DMS114 treated with DMSO at 0.1 percent for 48 hours (cell line): ENCODE measurements around the gene DROSHA.
"Not testable (repeated sequence)": the region's sequence is repeated elsewhere in the genome, so short reads cannot be mapped to it uniquely, and the experiment has no call there.

ENCODE experiments used
- DNase-seq: peaks from one replicate; lab custom pipeline; 2025; ENCODE audit not compliant: unreplicated experiment; lab: John Stamatoyannopoulos, UW

The DROSHA gene, protein sequence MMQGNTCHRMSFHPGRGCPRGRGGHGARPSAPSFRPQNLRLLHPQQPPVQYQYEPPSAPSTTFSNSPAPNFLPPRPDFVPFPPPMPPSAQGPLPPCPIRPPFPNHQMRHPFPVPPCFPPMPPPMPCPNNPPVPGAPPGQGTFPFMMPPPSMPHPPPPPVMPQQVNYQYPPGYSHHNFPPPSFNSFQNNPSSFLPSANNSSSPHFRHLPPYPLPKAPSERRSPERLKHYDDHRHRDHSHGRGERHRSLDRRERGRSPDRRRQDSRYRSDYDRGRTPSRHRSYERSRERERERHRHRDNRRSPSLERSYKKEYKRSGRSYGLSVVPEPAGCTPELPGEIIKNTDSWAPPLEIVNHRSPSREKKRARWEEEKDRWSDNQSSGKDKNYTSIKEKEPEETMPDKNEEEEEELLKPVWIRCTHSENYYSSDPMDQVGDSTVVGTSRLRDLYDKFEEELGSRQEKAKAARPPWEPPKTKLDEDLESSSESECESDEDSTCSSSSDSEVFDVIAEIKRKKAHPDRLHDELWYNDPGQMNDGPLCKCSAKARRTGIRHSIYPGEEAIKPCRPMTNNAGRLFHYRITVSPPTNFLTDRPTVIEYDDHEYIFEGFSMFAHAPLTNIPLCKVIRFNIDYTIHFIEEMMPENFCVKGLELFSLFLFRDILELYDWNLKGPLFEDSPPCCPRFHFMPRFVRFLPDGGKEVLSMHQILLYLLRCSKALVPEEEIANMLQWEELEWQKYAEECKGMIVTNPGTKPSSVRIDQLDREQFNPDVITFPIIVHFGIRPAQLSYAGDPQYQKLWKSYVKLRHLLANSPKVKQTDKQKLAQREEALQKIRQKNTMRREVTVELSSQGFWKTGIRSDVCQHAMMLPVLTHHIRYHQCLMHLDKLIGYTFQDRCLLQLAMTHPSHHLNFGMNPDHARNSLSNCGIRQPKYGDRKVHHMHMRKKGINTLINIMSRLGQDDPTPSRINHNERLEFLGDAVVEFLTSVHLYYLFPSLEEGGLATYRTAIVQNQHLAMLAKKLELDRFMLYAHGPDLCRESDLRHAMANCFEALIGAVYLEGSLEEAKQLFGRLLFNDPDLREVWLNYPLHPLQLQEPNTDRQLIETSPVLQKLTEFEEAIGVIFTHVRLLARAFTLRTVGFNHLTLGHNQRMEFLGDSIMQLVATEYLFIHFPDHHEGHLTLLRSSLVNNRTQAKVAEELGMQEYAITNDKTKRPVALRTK (N-terminal part only)

DNA sequence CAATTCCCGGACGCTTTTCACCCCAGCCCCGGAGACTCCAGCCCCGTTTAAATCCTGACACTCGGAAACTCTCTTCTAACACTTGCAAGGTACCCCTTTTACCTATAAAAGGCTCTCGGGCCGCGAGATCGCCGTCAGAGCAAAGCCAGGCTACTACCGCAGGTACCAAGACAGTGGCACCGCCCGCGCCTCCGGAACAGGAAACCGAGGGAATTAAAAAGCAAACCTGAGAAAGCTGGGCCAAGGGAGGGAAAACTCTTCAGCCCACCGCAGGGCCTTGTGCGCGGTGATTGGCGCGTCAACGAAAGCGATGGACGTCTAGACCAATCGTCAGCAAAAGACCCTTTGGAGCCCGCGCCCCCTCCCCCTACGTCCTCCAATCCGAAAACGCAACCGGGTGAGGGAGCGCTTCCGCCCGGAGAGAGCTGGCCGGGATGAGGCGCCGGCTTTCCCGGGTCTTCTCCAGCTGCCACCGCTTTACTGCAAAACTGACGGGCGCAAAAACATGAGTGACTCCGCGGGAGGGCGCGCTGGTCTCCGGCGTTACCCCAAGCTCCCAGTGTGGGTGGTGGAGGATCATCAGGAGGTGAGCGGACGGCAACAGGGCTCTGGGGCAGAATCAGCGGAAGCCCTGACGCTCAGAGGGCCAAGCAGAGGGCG lies at the start of gene DROSHA, which contains the start of gene C5orf22:
Gene DROSHA (minus strand): TSS at position 206 of the 660 bp plus-strand sequence. CDS start 3,034 bp downstream, outside the sequence.
Gene C5orf22 (plus strand): TSS at position 414 of the 660 bp plus-strand sequence. CDS start 92 bp downstream, at position 506.
- DNase-seq = peak; percentile 92

DNA sequence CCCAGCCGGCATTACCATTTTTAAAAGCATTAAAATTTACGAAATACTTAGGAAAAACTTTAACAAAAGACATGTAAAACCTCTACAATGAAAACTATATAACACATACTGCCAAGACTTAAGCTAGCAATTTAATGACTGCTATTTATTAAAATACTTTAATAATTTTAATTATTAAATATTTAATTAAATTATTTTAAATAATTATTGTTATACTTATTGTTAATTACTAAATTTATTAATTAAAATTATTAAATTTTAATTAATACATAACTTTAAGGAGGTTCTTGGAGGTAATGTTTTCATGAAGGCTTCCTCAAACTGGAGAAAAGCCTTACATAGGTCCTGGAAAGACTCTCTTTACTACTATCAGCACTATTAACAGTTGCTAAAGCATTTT lies 47.7 kb upstream of the DROSHA start:
- DNase-seq = no peak

DNA sequence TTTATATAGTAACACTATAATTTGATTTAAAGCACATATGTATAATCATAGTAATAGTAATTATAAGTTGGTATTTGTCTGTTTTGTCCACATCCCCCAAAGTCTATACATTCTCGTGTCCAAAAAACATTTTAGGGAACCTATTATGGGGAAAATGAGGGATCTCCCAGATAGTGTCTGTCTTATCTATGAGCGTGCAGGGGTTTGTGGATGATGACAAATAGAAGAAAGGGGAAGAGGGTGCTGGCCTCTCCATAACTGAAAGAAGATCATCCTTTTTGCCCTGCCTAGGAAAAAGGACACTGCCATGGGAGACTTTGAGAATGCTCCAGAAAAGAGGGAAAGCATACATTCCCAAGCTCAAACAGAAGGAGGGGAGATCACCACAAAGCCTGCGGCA lies 45.5 kb upstream of the DROSHA start:
- DNase-seq = no peak

DNA sequence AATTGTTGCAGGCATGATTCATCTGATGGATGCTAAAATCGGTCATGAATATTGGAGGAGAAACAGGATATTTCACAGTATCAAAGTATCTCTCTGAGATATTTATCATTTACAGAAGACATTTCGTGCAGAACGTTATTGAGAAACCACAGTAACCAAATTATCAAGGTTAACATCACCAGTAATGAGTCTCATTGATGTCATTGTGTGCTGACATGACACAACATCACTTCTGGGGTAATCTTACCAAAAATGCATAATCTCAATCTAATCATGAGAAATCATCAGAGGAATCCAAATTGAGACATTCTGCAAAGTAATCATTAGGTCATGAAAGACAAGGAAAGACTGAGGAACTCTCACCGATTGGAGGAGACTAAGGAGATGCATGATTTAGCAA lies 42.9 kb upstream of the DROSHA start:
- DNase-seq = no peak

GRCh38 chr5:31573494-31574142 lies 41.7 kb upstream of the DROSHA start:
- DNase-seq = no peak

DNA sequence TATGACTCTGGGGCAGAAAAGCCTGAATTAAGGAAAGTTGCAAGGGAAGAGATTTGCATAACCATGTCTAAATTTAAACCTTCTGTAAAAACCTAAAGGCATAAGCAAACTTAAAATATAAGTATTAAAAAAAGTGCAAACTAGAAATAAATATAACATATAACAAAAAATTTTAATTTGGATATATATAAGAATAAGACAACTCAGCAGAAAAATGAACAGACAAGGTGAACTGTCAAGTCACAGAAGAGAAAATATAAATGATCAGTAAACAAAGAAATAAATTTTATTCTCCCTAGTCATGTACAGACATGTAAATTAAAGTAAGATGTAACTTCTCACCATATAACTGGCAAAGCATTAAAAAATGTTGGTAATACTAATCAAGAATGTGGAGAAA lies 37.2 kb upstream of the DROSHA start:
- DNase-seq = no peak

GRCh38 chr5:31568302-31568835 lies 36.5 kb upstream of the DROSHA start:
- no peak for DNase-seq

- not testable (repeated sequence) for DNase-seq
Observed at GRCh38 chr5:31566362-31566761, 34.5 kb upstream of the DROSHA start.

DNA sequence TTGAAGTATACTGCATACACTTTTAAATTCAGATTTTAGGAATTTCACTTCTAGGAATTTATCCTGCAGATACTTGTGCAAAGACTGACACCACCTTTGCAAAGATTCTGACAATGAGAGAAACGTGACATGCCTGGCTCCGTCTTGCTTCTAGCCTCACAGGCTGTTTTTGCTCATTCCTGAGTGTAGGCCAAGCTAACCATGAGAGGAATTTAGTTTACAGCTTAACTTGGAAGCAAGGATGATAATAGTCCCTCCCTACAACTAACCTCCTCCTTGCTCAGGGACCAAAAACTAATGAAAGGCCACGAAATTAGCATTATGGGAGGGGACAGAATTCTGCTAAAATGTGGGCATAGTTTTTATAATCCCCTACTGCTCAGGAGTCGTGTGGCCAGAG lies 31.3 kb upstream of the DROSHA start:
- DNase-seq = no peak

- no peak for DNase-seq
Observed at GRCh38 chr5:31561946-31562345, 30.1 kb upstream of the DROSHA start.

GRCh38 chr5:31559942-31560341 lies 28.0 kb upstream of the DROSHA start:
- no peak for DNase-seq

- no peak for DNase-seq
Observed at GRCh38 chr5:31556461-31556860, 24.6 kb upstream of the DROSHA start.

- DNase-seq = no peak
Observed at GRCh38 chr5:31554552-31554951, 22.7 kb upstream of the DROSHA start.

GRCh38 chr5:31553863-31554262 lies 22.0 kb upstream of the DROSHA start:
- DNase-seq = no peak

- DNase-seq = no peak
Observed at GRCh38 chr5:31551878-31552277, 20.0 kb upstream of the DROSHA start.

DNA sequence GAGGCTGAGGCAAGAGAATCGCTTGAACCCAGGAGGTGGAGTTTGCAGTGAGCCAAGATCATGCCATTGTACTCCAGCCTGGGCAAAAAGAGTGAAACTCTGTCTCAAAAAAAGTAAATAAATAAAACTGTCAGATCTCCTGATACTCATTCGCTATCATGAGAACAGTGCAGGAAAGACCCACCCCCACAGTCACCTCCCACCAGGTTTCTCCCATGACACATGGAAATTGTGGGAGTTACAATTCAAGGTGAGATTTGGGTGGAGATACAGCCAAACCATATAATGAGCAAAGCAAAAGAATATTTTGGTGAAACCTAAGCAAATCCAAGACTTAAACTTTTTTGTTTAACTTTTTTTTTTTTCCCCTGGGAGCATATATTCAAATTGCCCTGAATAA lies 17.2 kb upstream of the DROSHA start:
- DNase-seq = not testable (repeated sequence)

DNA sequence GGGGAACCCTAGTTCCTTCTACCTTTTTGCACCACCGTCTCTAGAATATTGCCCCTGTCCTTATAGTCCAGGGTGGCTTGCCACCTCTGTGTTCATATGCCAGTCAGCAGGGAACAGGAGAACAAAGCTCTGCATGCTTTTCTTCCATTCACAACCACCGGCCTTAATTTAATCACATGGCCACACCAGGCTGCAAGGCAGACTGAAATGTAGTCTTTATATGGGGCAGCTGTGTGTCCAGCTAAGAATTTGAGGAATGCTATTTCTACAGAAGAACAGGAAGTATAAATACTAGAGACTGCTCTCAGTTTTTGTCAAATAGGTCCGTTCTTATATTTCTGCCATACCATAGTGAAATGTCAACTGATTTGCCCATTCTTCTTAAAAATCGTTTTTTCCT lies 6.0 kb upstream of the DROSHA start:
- no peak for DNase-seq

GRCh38 chr5:31537349-31537748 lies 5.5 kb upstream of the DROSHA start:
- DNase-seq = no peak

GRCh38 chr5:31536873-31537272 lies 5.0 kb upstream of the DROSHA start:
- no peak for DNase-seq

DNA sequence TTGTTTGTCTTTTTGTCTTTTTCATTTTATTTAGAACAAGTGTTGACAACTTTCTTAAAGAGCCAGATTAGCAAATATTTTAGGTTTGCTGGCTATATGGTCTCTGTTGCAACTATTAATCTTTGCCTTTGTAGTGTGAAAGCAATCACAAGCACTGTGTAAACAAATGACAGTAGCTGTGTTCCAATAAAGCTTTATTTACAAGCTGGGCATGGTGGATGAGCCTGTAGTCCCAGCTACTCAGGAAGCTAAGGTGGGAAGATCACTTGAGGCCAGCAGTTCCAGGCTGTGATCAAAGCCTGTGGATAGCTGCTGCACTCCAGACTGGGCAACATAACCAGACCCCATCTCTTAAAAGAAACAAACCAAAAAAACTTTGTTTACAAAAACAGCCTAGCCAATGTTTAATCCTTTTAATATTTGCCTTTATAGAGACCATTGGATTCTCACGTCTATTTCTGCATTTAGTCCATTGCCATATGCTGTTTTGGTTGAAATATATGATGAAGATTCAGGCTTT lies 2.7 kb upstream of the DROSHA start:
- no peak for DNase-seq
